ENCODE data around the gene CREG2. TPM values are rescaled to one million over a fixed set of nuclear protein-coding genes. Genes with fewer than 3 reads are reported as not detected.
A peak's percentile ranks its signal among the peaks of the same experiment; 100 is the strongest.

CREG2 gene
- total RNA-seq, 1 experiment from 2014 or later: 119 TPM

DNA sequence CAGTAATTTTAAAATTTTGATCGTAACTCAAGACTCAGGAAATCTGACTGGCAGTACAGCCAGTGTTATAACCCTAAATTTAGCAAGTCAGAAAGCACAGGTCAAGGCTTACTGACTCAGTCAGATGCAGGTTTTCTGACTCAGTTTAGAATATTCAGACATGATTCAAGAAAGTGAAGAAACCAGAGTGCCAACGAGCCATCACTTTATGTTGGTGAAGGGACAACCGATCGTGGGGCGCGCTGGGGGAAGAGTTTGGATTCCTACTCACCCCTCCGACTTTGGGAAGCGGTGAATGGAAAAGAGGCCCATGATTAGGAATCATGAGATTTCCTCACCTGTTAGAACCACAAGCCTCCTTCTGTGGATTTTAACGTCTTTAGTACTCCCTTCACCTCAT, 79.8 kb downstream of the CREG2 start:
- ChIA-PET CTCF (no interaction called here), POLR2A (no interaction called here)
- Mint-ChIP-seq H3K4me1 (ENCODE audit: low read depth, unreplicated experiment) (peaks cover 42% of the 10 kb centered on the region), H3K36me3 (ENCODE audit: insufficient read depth, unreplicated experiment) (peaks cover 61% of the 10 kb centered on the region), H3K27me3 (ENCODE audit: insufficient read depth, unreplicated experiment) (no peaks in the 10 kb centered on the region), H3K9me3 (ENCODE audit: unreplicated experiment) (no peaks in the 10 kb centered on the region), H3K27ac (ENCODE audit: unreplicated experiment) (peak overlapping the region; percentile 53), H3K4me3 (ENCODE audit: unreplicated experiment) (peak overlapping the region; percentile 83)
- Histone ChIP-seq H3K36me3 (ENCODE audit: control insufficient read depth, insufficient read depth, low read length) (peaks cover 1% of the 10 kb centered on the region; the same call in 1 of the 2 replicates), H3K27me3 (replicated peaks; ENCODE audit: control insufficient read depth, insufficient read depth, low read length) (no peaks in the 10 kb centered on the region), H3K4me1 (peaks cover 40% of the 10 kb centered on the region), H3K4me3 (ENCODE audit: low read depth, low read length) (peak overlapping the region; percentile 97), H3K9me3 (no peaks in the 10 kb centered on the region)
- BruUV-seq (replicated peaks): no TSS peak
- no peak for DNase-seq
- TF ChIP-seq, protein P1, sequence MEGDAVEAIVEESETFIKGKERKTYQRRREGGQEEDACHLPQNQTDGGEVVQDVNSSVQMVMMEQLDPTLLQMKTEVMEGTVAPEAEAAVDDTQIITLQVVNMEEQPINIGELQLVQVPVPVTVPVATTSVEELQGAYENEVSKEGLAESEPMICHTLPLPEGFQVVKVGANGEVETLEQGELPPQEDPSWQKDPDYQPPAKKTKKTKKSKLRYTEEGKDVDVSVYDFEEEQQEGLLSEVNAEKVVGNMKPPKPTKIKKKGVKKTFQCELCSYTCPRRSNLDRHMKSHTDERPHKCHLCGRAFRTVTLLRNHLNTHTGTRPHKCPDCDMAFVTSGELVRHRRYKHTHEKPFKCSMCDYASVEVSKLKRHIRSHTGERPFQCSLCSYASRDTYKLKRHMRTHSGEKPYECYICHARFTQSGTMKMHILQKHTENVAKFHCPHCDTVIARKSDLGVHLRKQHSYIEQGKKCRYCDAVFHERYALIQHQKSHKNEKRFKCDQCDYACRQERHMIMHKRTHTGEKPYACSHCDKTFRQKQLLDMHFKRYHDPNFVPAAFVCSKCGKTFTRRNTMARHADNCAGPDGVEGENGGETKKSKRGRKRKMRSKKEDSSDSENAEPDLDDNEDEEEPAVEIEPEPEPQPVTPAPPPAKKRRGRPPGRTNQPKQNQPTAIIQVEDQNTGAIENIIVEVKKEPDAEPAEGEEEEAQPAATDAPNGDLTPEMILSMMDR (IDR thresholded peaks at IDR 0.05; ENCODE audit: insufficient read depth in 1 of 2, low read depth in 1 of 2, low read length in 1 of 2, severe bottlenecking in 1 of 2, unreplicated experiment in 1 of 2): no peak
- intact Hi-C loops (cut with micrococcal nuclease; ENCODE audit: unreplicated experiment): loop anchor here (5.0 kb wide), 1 partner anchor 35 kb away; no protein-coding TSS in a partner anchor

DNA sequence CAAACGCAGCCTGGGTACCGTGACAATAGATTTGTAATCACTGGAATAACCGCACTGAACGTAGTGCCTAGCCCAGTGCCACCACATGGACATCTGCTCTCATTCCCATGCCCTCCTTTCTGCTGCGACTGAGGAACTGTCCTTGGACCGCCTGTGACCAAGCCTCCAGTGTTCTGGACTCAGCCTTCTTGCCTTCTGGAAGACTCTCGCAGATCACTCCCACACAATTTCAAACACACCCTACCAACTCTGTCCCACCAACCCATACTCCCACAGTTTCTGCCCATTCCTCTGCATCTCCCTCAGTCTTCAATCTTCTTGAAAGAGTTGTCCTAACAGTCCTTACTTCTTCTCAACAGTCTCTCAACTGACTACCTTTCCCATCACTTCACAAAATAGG, 80.9 kb downstream of the CREG2 start:
- ChIA-PET CTCF (no interaction called here), POLR2A (no interaction called here)
- no peaks in the 10 kb centered on the region for H3K9me3 Mint-ChIP-seq (ENCODE audit: unreplicated experiment)
- TF ChIP-seq, protein P1 (IDR thresholded peaks at IDR 0.05; ENCODE audit: insufficient read depth in 1 of 2, low read depth in 1 of 2, low read length in 1 of 2, severe bottlenecking in 1 of 2, unreplicated experiment in 1 of 2): no peak
- H3K4me1 ChIP-seq: peaks cover 35% of the 10 kb centered on the region
- H3K4me3 Mint-ChIP-seq (ENCODE audit: unreplicated experiment): peak overlapping the region; percentile 83
- BruUV-seq (replicated peaks): no TSS peak
- intact Hi-C loops (cut with micrococcal nuclease; ENCODE audit: unreplicated experiment): loop anchor here (5.0 kb wide), 1 partner anchor 36 kb away; no protein-coding TSS in a partner anchor
- H3K4me3 ChIP-seq (ENCODE audit: low read depth, low read length): peak overlapping the region; percentile 97
- peak overlapping the region; percentile 53 for H3K27ac Mint-ChIP-seq (ENCODE audit: unreplicated experiment)
- H3K36me3 Mint-ChIP-seq (ENCODE audit: insufficient read depth, unreplicated experiment): peaks cover 70% of the 10 kb centered on the region
- no peaks in the 10 kb centered on the region for H3K27me3 ChIP-seq (replicated peaks; ENCODE audit: control insufficient read depth, insufficient read depth, low read length)
- peaks cover 2% of the 10 kb centered on the region; the same call in 1 of the 2 replicates for H3K36me3 ChIP-seq (ENCODE audit: control insufficient read depth, insufficient read depth, low read length)
- H3K9me3 ChIP-seq: no peaks in the 10 kb centered on the region
- DNase-seq: no peak
- H3K27me3 Mint-ChIP-seq (ENCODE audit: insufficient read depth, unreplicated experiment): no peaks in the 10 kb centered on the region
- peaks cover 47% of the 10 kb centered on the region for H3K4me1 Mint-ChIP-seq (ENCODE audit: low read depth, unreplicated experiment)

DNA sequence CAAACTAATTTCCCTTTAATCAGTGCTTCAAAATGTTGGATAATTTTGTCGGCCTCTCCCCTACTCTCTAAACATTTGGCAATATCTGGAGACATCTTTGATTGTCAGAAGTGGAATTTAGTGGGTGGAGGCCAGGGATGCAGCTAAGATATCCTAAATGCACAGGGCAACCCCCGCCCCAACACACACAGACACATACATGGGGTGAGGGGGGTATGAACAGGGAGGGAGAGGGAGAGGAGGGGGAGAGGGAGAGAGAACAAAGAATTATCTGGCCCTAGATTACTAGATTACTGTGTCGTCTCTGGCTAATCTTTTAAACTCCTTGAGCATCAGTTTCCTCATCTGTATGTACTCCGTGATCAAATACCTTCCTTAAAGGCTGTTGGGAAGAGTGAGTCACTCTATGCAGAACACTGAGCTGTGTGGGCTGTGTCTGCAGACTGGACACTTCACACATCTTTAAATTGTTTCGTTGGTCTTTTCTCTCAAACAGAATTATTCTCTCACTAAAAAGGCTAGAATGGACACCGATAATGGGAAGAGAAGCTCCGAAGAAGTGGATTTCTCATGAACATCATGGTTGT, 81.7 kb downstream of the CREG2 start:
- no peak for DNase-seq
- no peaks in the 10 kb centered on the region for H3K27me3 Mint-ChIP-seq (ENCODE audit: insufficient read depth, unreplicated experiment)
- H3K9me3 Mint-ChIP-seq (ENCODE audit: unreplicated experiment): no peaks in the 10 kb centered on the region
- TF ChIP-seq, protein P1 (IDR thresholded peaks at IDR 0.05; ENCODE audit: insufficient read depth in 1 of 2, low read depth in 1 of 2, low read length in 1 of 2, severe bottlenecking in 1 of 2, unreplicated experiment in 1 of 2): no peak
- peak overlapping the region; percentile 83 for H3K4me3 Mint-ChIP-seq (ENCODE audit: unreplicated experiment)
- H3K4me3 ChIP-seq (ENCODE audit: low read depth, low read length): no peak overlapping the region
- H3K9me3 ChIP-seq: no peaks in the 10 kb centered on the region
- H3K4me1 Mint-ChIP-seq (ENCODE audit: low read depth, unreplicated experiment): peaks cover 44% of the 10 kb centered on the region
- no peak overlapping the region for H3K27ac Mint-ChIP-seq (ENCODE audit: unreplicated experiment)
- H3K4me1 ChIP-seq: peaks cover 27% of the 10 kb centered on the region
- H3K36me3 Mint-ChIP-seq (ENCODE audit: insufficient read depth, unreplicated experiment): peaks cover 75% of the 10 kb centered on the region
- intact Hi-C loops (cut with micrococcal nuclease; ENCODE audit: unreplicated experiment): loop anchor here (5.0 kb wide), 1 partner anchor 37 kb away; no protein-coding TSS in a partner anchor
- no TSS peak for BruUV-seq (replicated peaks)
- POLR2A ChIA-PET: no interaction called here
- CTCF ChIA-PET: no interaction called here
- no peaks in the 10 kb centered on the region for H3K27me3 ChIP-seq (replicated peaks; ENCODE audit: control insufficient read depth, insufficient read depth, low read length)
- peaks cover 2% of the 10 kb centered on the region; the same call in 1 of the 2 replicates for H3K36me3 ChIP-seq (ENCODE audit: control insufficient read depth, insufficient read depth, low read length)
